ENCODE data around the gene NYAP1. TPM values are rescaled to one million over a fixed set of nuclear protein-coding genes. Genes with fewer than 3 reads are reported as not detected.

Gene NYAP1
- total and polyA plus RNA-seq, 2 of the 8 experiments (the other 6 are each of a cell fraction or from before 2014, with no cell fraction given) = 1.9 to 4.6 TPM

DNA sequence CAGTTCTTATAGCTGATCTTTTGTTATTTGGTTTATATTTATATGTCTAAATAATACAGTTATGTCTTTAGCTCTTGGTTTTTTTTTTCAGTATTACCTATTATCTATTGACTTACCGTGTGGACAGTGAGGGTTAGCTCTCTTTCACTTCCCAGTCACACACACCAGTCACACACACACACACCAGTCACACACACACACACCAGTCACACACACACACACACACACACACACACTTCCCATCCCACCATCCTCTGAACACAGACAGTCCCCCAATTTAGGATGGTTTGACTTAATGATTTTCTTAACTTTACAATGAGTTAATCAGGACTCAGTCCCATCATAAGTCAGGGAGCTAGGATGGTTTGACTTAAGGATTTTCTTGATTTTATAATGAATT, 36.4 kb downstream of the NYAP1 start (continued):
- TF ChIP-seq, protein P1, sequence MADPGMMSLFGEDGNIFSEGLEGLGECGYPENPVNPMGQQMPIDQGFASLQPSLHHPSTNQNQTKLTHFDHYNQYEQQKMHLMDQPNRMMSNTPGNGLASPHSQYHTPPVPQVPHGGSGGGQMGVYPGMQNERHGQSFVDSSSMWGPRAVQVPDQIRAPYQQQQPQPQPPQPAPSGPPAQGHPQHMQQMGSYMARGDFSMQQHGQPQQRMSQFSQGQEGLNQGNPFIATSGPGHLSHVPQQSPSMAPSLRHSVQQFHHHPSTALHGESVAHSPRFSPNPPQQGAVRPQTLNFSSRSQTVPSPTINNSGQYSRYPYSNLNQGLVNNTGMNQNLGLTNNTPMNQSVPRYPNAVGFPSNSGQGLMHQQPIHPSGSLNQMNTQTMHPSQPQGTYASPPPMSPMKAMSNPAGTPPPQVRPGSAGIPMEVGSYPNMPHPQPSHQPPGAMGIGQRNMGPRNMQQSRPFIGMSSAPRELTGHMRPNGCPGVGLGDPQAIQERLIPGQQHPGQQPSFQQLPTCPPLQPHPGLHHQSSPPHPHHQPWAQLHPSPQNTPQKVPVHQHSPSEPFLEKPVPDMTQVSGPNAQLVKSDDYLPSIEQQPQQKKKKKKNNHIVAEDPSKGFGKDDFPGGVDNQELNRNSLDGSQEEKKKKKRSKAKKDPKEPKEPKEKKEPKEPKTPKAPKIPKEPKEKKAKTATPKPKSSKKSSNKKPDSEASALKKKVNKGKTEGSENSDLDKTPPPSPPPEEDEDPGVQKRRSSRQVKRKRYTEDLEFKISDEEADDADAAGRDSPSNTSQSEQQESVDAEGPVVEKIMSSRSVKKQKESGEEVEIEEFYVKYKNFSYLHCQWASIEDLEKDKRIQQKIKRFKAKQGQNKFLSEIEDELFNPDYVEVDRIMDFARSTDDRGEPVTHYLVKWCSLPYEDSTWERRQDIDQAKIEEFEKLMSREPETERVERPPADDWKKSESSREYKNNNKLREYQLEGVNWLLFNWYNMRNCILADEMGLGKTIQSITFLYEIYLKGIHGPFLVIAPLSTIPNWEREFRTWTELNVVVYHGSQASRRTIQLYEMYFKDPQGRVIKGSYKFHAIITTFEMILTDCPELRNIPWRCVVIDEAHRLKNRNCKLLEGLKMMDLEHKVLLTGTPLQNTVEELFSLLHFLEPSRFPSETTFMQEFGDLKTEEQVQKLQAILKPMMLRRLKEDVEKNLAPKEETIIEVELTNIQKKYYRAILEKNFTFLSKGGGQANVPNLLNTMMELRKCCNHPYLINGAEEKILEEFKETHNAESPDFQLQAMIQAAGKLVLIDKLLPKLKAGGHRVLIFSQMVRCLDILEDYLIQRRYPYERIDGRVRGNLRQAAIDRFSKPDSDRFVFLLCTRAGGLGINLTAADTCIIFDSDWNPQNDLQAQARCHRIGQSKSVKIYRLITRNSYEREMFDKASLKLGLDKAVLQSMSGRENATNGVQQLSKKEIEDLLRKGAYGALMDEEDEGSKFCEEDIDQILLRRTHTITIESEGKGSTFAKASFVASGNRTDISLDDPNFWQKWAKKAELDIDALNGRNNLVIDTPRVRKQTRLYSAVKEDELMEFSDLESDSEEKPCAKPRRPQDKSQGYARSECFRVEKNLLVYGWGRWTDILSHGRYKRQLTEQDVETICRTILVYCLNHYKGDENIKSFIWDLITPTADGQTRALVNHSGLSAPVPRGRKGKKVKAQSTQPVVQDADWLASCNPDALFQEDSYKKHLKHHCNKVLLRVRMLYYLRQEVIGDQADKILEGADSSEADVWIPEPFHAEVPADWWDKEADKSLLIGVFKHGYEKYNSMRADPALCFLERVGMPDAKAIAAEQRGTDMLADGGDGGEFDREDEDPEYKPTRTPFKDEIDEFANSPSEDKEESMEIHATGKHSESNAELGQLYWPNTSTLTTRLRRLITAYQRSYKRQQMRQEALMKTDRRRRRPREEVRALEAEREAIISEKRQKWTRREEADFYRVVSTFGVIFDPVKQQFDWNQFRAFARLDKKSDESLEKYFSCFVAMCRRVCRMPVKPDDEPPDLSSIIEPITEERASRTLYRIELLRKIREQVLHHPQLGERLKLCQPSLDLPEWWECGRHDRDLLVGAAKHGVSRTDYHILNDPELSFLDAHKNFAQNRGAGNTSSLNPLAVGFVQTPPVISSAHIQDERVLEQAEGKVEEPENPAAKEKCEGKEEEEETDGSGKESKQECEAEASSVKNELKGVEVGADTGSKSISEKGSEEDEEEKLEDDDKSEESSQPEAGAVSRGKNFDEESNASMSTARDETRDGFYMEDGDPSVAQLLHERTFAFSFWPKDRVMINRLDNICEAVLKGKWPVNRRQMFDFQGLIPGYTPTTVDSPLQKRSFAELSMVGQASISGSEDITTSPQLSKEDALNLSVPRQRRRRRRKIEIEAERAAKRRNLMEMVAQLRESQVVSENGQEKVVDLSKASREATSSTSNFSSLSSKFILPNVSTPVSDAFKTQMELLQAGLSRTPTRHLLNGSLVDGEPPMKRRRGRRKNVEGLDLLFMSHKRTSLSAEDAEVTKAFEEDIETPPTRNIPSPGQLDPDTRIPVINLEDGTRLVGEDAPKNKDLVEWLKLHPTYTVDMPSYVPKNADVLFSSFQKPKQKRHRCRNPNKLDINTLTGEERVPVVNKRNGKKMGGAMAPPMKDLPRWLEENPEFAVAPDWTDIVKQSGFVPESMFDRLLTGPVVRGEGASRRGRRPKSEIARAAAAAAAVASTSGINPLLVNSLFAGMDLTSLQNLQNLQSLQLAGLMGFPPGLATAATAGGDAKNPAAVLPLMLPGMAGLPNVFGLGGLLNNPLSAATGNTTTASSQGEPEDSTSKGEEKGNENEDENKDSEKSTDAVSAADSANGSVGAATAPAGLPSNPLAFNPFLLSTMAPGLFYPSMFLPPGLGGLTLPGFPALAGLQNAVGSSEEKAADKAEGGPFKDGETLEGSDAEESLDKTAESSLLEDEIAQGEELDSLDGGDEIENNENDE (IDR thresholded peaks at IDR 0.05; ENCODE audit: insufficient replicate concordance, low read length) = no peak

All from H1 (cell line).